ENCODE results near the gene BAD.

The BAD gene

DNA sequence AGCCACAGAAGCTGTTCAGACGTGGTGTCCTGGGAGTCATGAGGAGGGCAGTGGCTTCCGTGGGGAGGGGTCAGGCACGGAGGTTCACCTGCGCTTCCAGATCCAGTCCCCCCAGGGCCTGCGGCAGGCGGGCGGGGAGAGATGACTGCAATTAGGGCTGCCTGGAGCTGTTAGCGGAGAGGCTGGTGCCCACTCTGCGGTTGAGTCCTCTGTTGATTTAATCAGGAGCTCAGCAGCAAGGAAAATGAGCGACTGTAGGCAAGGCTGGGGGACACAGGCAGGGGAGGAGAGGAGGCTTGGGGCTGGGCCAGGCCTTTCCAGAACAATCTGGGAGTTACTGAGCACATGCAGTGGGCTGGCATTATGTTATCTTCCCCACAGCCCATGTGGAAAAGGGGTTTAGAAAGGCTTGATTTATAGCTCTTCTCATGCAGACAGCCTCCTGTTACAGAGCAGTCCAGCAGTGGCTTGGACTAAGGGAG is 20.1 kb downstream of the BAD start:
- peaks cover 66% of the 10 kb centered on the region for H3K36me3 ChIP-seq (ENCODE audit: control insufficient read depth, insufficient read depth, low read length)
- H3K9ac ChIP-seq (ENCODE audit: low read depth, low read length), result no peak overlapping the region
- no peaks in the 10 kb centered on the region for H3K9me3 ChIP-seq (ENCODE audit: control insufficient read depth, insufficient read depth, low read length)
- H3K4me3 ChIP-seq (ENCODE audit: low read depth, low read length), result no peak overlapping the region
- no peaks in the 10 kb centered on the region for H3K4me1 ChIP-seq (ENCODE audit: control insufficient read depth, insufficient read depth, low read length)
- no peaks in the 10 kb centered on the region for H3K27me3 ChIP-seq (ENCODE audit: control insufficient read depth, insufficient read depth, low read length)

DNA sequence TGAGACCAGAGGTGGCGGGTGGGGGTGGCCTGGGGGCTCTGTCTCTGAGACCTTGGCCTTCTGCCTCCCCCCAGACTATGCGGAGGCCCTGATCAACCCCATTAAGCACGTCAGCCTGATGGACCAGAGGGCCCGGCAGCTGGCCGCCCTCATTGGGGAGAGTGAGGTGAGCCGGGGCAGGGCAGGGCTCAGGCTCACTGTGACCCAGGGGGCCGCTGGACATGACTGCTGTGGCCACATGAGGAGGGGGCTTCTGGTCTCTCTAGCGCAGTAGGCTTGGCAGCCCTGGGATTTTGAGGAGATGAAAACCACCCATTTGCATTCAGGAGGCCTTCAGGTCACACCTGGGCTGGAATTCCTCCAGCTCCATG is 20.5 kb downstream of the BAD start:
- Histone ChIP-seq H3K4me1 (ENCODE audit: control insufficient read depth, insufficient read depth, low read length) (no peaks in the 10 kb centered on the region), H3K9me3 (ENCODE audit: control insufficient read depth, insufficient read depth, low read length) (no peaks in the 10 kb centered on the region), H3K36me3 (ENCODE audit: control insufficient read depth, insufficient read depth, low read length) (peaks cover 71% of the 10 kb centered on the region), H3K4me3 (ENCODE audit: low read depth, low read length) (no peak overlapping the region), H3K9ac (ENCODE audit: low read depth, low read length) (no peak overlapping the region), H3K27me3 (ENCODE audit: control insufficient read depth, insufficient read depth, low read length) (no peaks in the 10 kb centered on the region)

GRCh38 chr11:64263021-64263946 is 21.2 kb downstream of the BAD start:
- no peak overlapping the region for H3K4me3 ChIP-seq (ENCODE audit: low read depth, low read length)
- peaks cover 77% of the 10 kb centered on the region for H3K36me3 ChIP-seq (ENCODE audit: control insufficient read depth, insufficient read depth, low read length)
- no peaks in the 10 kb centered on the region for H3K27me3 ChIP-seq (ENCODE audit: control insufficient read depth, insufficient read depth, low read length)
- no peaks in the 10 kb centered on the region for H3K4me1 ChIP-seq (ENCODE audit: control insufficient read depth, insufficient read depth, low read length)
- no peaks in the 10 kb centered on the region for H3K9me3 ChIP-seq (ENCODE audit: control insufficient read depth, insufficient read depth, low read length)
- no peak overlapping the region for H3K9ac ChIP-seq (ENCODE audit: low read depth, low read length)

GRCh38 chr11:64262271-64263002 is 22.0 kb downstream of the BAD start:
- Histone ChIP-seq H3K36me3 (ENCODE audit: control insufficient read depth, insufficient read depth, low read length) (peaks cover 82% of the 10 kb centered on the region), H3K27me3 (ENCODE audit: control insufficient read depth, insufficient read depth, low read length) (no peaks in the 10 kb centered on the region), H3K4me3 (ENCODE audit: low read depth, low read length) (no peak overlapping the region), H3K4me1 (ENCODE audit: control insufficient read depth, insufficient read depth, low read length) (no peaks in the 10 kb centered on the region), H3K9me3 (ENCODE audit: control insufficient read depth, insufficient read depth, low read length) (no peaks in the 10 kb centered on the region), H3K9ac (ENCODE audit: low read depth, low read length) (no peak overlapping the region)

- Histone ChIP-seq H3K9ac (ENCODE audit: low read depth, low read length) (no peak overlapping the region), H3K9me3 (ENCODE audit: control insufficient read depth, insufficient read depth, low read length) (no peaks in the 10 kb centered on the region), H3K27me3 (ENCODE audit: control insufficient read depth, insufficient read depth, low read length) (no peaks in the 10 kb centered on the region), H3K4me1 (ENCODE audit: control insufficient read depth, insufficient read depth, low read length) (no peaks in the 10 kb centered on the region), H3K36me3 (ENCODE audit: control insufficient read depth, insufficient read depth, low read length) (peaks cover 77% of the 10 kb centered on the region), H3K4me3 (ENCODE audit: low read depth, low read length) (no peak overlapping the region)
Measured at GRCh38 chr11:64261556-64262080, 22.8 kb downstream of the BAD start.

GRCh38 chr11:64260147-64260708 is 24.2 kb downstream of the BAD start:
- H3K4me1 ChIP-seq (ENCODE audit: control insufficient read depth, insufficient read depth, low read length), result no peaks in the 10 kb centered on the region
- peaks cover 77% of the 10 kb centered on the region for H3K36me3 ChIP-seq (ENCODE audit: control insufficient read depth, insufficient read depth, low read length)
- no peak overlapping the region for H3K4me3 ChIP-seq (ENCODE audit: low read depth, low read length)
- no peaks in the 10 kb centered on the region for H3K27me3 ChIP-seq (ENCODE audit: control insufficient read depth, insufficient read depth, low read length)
- H3K9me3 ChIP-seq (ENCODE audit: control insufficient read depth, insufficient read depth, low read length), result no peaks in the 10 kb centered on the region
- H3K9ac ChIP-seq (ENCODE audit: low read depth, low read length), result no peak overlapping the region

- H3K27me3 ChIP-seq (ENCODE audit: control insufficient read depth, insufficient read depth, low read length), result no peaks in the 10 kb centered on the region
- H3K4me3 ChIP-seq (ENCODE audit: low read depth, low read length), result no peak overlapping the region
- no peak overlapping the region for H3K9ac ChIP-seq (ENCODE audit: low read depth, low read length)
- no peaks in the 10 kb centered on the region for H3K9me3 ChIP-seq (ENCODE audit: control insufficient read depth, insufficient read depth, low read length)
- no peaks in the 10 kb centered on the region for H3K4me1 ChIP-seq (ENCODE audit: control insufficient read depth, insufficient read depth, low read length)
- peaks cover 82% of the 10 kb centered on the region for H3K36me3 ChIP-seq (ENCODE audit: control insufficient read depth, insufficient read depth, low read length)
Measured at GRCh38 chr11:64259533-64260067, 24.9 kb downstream of the BAD start.

DNA sequence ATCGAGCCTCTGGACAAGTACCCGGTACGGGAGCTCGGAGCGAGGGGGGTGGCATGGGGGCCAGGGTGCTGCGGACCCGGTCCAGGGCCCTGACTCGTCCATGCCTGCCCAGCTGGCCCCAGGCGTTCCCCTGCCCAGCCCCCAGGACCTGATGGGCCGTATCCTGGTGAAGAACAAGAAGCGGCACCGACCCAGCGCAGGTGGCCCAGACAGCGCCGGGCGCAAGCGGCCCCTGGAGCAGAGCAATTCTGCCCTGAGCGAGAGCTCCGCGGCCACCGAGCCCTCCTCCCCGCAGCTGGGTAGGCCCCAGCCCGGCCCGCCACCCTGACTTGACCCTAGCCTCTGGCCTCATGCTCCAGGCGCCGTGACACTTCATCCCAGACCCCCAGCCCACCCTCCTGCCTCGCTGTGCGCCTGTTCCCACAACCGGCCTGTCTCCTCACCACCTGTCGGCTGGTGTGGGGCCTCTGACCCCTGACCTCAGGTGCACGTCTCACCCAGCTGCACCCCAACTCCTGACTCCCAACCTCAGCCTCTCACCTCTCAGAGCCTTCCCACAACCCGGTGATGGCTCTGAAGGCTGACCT is 25.4 kb downstream of the BAD start:
- Histone ChIP-seq H3K27me3 (ENCODE audit: control insufficient read depth, insufficient read depth, low read length) (no peaks in the 10 kb centered on the region), H3K36me3 (ENCODE audit: control insufficient read depth, insufficient read depth, low read length) (peaks cover 82% of the 10 kb centered on the region), H3K9ac (ENCODE audit: low read depth, low read length) (no peak overlapping the region), H3K4me1 (ENCODE audit: control insufficient read depth, insufficient read depth, low read length) (no peaks in the 10 kb centered on the region), H3K4me3 (ENCODE audit: low read depth, low read length) (no peak overlapping the region), H3K9me3 (ENCODE audit: control insufficient read depth, insufficient read depth, low read length) (no peaks in the 10 kb centered on the region)

GRCh38 chr11:64258356-64258755 is 26.1 kb downstream of the BAD start:
- no peaks in the 10 kb centered on the region for H3K9me3 ChIP-seq (ENCODE audit: control insufficient read depth, insufficient read depth, low read length)
- no peak overlapping the region for H3K4me3 ChIP-seq (ENCODE audit: low read depth, low read length)
- H3K27me3 ChIP-seq (ENCODE audit: control insufficient read depth, insufficient read depth, low read length), result no peaks in the 10 kb centered on the region
- H3K4me1 ChIP-seq (ENCODE audit: control insufficient read depth, insufficient read depth, low read length), result peaks cover 1% of the 10 kb centered on the region
- peaks cover 76% of the 10 kb centered on the region for H3K36me3 ChIP-seq (ENCODE audit: control insufficient read depth, insufficient read depth, low read length)
- H3K9ac ChIP-seq (ENCODE audit: low read depth, low read length), result no peak overlapping the region

- H3K4me1 ChIP-seq (ENCODE audit: control insufficient read depth, insufficient read depth, low read length), result peaks cover 6% of the 10 kb centered on the region
- no peak overlapping the region for H3K4me3 ChIP-seq (ENCODE audit: low read depth, low read length)
- H3K9me3 ChIP-seq (ENCODE audit: control insufficient read depth, insufficient read depth, low read length), result no peaks in the 10 kb centered on the region
- no peaks in the 10 kb centered on the region for H3K27me3 ChIP-seq (ENCODE audit: control insufficient read depth, insufficient read depth, low read length)
- no peak overlapping the region for H3K9ac ChIP-seq (ENCODE audit: low read depth, low read length)
- peaks cover 65% of the 10 kb centered on the region for H3K36me3 ChIP-seq (ENCODE audit: control insufficient read depth, insufficient read depth, low read length)
Measured at GRCh38 chr11:64256300-64256699, 28.2 kb downstream of the BAD start.
